IPS DF 4.7 (cell line): ENCODE measurements around the gene XPA.
"Not testable (repeated sequence)": the region's sequence is repeated elsewhere in the genome, so short reads cannot be mapped to it uniquely, and the experiment has no call there.

Source experiments
- DNase-seq: peaks from one replicate; pipeline ENCODE4 v3.0.0-alpha.2; 2013; ENCODE audit warnings: low spot score; ENCODE audit errors: extremely low read depth

XPA gene

GRCh38 chr9:97703437-97704344 lies 6.6 kb upstream of the XPA start:
- no peak for DNase-seq

GRCh38 chr9:97699824-97700223 lies 2.7 kb upstream of the XPA start:
- not testable (repeated sequence) for DNase-seq

GRCh38 chr9:97699281-97699680 lies 2.1 kb upstream of the XPA start:
- not testable (repeated sequence) for DNase-seq

- no peak for DNase-seq
Observed at GRCh38 chr9:97698865-97699264, 1.7 kb upstream of the XPA start.

GRCh38 chr9:97697837-97698236 lies 697 bp upstream of the XPA start:
- no peak for DNase-seq

GRCh38 chr9:97695995-97696802 lies 941 bp downstream of the XPA start:
- no peak for DNase-seq

- no peak for DNase-seq
Observed at GRCh38 chr9:97695390-97695789, 1.8 kb downstream of the XPA start.

GRCh38 chr9:97694769-97695168 lies 2.4 kb downstream of the XPA start:
- no peak for DNase-seq

GRCh38 chr9:97689401-97690180 lies 7.5 kb downstream of the XPA start:
- no peak for DNase-seq

- DNase-seq, result no peak
Observed at GRCh38 chr9:97688654-97689053, 8.5 kb downstream of the XPA start.

GRCh38 chr9:97682242-97682641 lies 14.9 kb downstream of the XPA start:
- DNase-seq, result no peak

GRCh38 chr9:97675655-97676054 lies 21.5 kb downstream of the XPA start:
- DNase-seq, result no peak

- no peak for DNase-seq
Observed at GRCh38 chr9:97673922-97674321, 23.2 kb downstream of the XPA start.

- no peak for DNase-seq
Observed at GRCh38 chr9:97672403-97672802, 24.7 kb downstream of the XPA start.

- no peak for DNase-seq
Observed at GRCh38 chr9:97670586-97670985, 26.6 kb downstream of the XPA start.

GRCh38 chr9:97668485-97668884 lies 28.7 kb downstream of the XPA start:
- no peak for DNase-seq

- no peak for DNase-seq
Observed at GRCh38 chr9:97666907-97667686, 30.0 kb downstream of the XPA start.

- no peak for DNase-seq
Observed at GRCh38 chr9:97665742-97666141, 31.4 kb downstream of the XPA start.

- DNase-seq, result no peak
Observed at GRCh38 chr9:97660847-97661246, 36.3 kb downstream of the XPA start.

GRCh38 chr9:97660340-97660739 lies 36.8 kb downstream of the XPA start:
- DNase-seq, result no peak

GRCh38 chr9:97659771-97660170 lies 37.4 kb downstream of the XPA start:
- no peak for DNase-seq
